MCF 10A (cell line): ENCODE results near the gene HNRNPU. TPM values are rescaled to one million over a fixed set of nuclear protein-coding genes. Genes with fewer than 3 reads are reported as not detected.
A peak's percentile ranks its signal among the peaks of the same experiment; 100 is the strongest.

Source experiments
- BruUV-seq: library from RNA; stranded (reverse); fragments of 400-500 nt; replicated peaks from 2 replicates; lab custom pipeline; 2021; lab: Mats Ljungman, UMichigan
- CTCF ChIA-PET: fragments of 300-600 bp; sonication (Branson Sonifier 250); formaldehyde crosslinking; extraction: SDS; loops from one replicate; lab custom pipeline; 2021; ENCODE audit warnings: antibody characterized with exemption, inconsistent platforms; lab: Yijun Ruan, JAX
- POLR2A ChIA-PET: fragments of 300-600, 350-650 bp; sonication (Branson Sonifier 250); formaldehyde crosslinking; extraction: SDS; loops from one replicate; lab custom pipeline; 2020; ENCODE audit warnings: antibody characterized with exemption, inconsistent platforms; lab: Yijun Ruan, JAX
- DNase-seq: peaks from one replicate; pipeline ENCODE4 v3.0.0-alpha.2; 2018; ENCODE audit not compliant: unreplicated experiment
- H3K27ac Mint-ChIP-seq: one replicate; pipeline ENCODE4 v1.8.0; 2022; ENCODE audit warnings: mild to moderate bottlenecking, low read depth, mixed read lengths; ENCODE audit not compliant: unreplicated experiment
- H3K27me3 Mint-ChIP-seq: one replicate; pipeline ENCODE4 v1.8.0; 2022; ENCODE audit warnings: mixed read lengths; ENCODE audit not compliant: insufficient read depth, unreplicated experiment
- H3K36me3 Mint-ChIP-seq: one replicate; pipeline ENCODE4 v1.8.0; 2022; ENCODE audit warnings: mild to moderate bottlenecking, moderate library complexity, mixed read lengths; ENCODE audit not compliant: insufficient read depth, unreplicated experiment
- H3K4me1 Mint-ChIP-seq: one replicate; pipeline ENCODE4 v1.8.0; 2022; ENCODE audit warnings: mixed read lengths; ENCODE audit not compliant: insufficient read depth, unreplicated experiment
- H3K4me3 Mint-ChIP-seq: one replicate; pipeline ENCODE4 v1.8.0; 2022; ENCODE audit warnings: mild to moderate bottlenecking, moderate library complexity, mixed read lengths; ENCODE audit not compliant: unreplicated experiment
- H3K9me3 Mint-ChIP-seq: one replicate; pipeline ENCODE4 v1.8.0; 2022; ENCODE audit warnings: mixed read lengths; ENCODE audit not compliant: unreplicated experiment
- intact Hi-C: fragments of 100-400 bp; cut with micrococcal nuclease; formaldehyde crosslinking; loops from 2 replicates; pipeline ENCODE4 v1.14.1; 2022
- total RNA-seq: library from RNA; stranded (reverse); gene quantifications from 2 replicates; pipeline ENCODE4 v1.2.3, GENCODE V29; 2022
- TF ChIP-seq, protein P1 (sequence below): fragments of 200-600 bp; IDR thresholded peaks from one replicate; pipeline ENCODE4 v1.8.0; 2022; ENCODE audit warnings: antibody characterized with exemption, mild to moderate bottlenecking; ENCODE audit not compliant: unreplicated experiment

The HNRNPU gene
- total RNA-seq, 1 experiment from 2014 or later = 572 TPM

DNA sequence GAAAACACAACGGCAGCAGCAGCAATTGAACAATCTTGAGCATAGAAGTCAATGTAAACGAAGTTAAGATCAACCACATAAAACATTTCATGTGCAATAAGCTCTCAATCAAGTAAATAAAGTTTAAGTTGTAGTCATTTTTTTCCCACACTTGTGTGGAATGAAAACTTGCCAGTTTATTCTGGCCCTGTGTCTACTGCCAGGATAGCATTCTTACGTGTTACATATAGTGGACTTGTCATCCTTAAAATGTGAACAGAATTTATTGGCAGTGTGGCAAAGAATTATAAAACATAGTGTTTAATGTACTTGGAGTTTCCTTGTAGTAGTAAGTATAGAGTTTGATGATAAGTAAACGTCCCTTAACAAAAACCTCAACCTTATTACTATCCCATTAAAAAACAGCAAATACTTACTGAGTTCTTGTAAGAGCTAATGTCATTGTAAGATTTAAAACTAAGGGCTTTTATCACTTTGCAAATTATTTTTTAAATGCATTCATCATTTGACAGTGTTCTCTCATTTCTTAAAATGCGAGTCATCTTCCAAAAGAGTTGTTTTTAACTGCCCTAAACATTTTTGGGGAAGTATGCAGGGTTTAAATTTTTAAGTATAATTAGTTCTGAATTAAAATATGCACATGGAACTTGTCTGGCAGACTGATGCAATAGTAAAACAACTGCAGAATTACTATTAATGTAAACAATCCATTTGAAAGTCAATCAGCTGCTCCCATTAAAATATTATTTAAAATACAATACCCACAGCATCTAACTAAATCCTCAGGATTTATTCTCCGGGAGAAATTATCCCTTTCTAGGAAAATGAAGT is 21.0 kb downstream of the HNRNPU start:
- TF ChIP-seq, protein P1, sequence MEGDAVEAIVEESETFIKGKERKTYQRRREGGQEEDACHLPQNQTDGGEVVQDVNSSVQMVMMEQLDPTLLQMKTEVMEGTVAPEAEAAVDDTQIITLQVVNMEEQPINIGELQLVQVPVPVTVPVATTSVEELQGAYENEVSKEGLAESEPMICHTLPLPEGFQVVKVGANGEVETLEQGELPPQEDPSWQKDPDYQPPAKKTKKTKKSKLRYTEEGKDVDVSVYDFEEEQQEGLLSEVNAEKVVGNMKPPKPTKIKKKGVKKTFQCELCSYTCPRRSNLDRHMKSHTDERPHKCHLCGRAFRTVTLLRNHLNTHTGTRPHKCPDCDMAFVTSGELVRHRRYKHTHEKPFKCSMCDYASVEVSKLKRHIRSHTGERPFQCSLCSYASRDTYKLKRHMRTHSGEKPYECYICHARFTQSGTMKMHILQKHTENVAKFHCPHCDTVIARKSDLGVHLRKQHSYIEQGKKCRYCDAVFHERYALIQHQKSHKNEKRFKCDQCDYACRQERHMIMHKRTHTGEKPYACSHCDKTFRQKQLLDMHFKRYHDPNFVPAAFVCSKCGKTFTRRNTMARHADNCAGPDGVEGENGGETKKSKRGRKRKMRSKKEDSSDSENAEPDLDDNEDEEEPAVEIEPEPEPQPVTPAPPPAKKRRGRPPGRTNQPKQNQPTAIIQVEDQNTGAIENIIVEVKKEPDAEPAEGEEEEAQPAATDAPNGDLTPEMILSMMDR = no peak
- DNase-seq = no peak
- intact Hi-C loops = no loop called here
- Mint-ChIP-seq H3K36me3 (peaks cover 99% of the 10 kb centered on the region), H3K4me3 (no peak overlapping the region), H3K9me3 (no peaks in the 10 kb centered on the region), H3K27me3 (no peaks in the 10 kb centered on the region), H3K27ac (no peak overlapping the region), H3K4me1 (peaks cover 18% of the 10 kb centered on the region)
- TSS peak; percentile 6 for BruUV-seq
- ChIA-PET CTCF (interaction anchor here (0.7 to 4.7 kb wide), 3 partner anchors 42 to 200 kb away, joined by 5 to 40 read pairs (median 5); no protein-coding TSS in a partner anchor), POLR2A (interaction anchor here (0.6 to 25.5 kb wide), 5 partner anchors 1 to 1724 kb away, joined by 3 to 1456 read pairs (median 4); partner anchors contain the start of genes COX20 and HNRNPU)

DNA sequence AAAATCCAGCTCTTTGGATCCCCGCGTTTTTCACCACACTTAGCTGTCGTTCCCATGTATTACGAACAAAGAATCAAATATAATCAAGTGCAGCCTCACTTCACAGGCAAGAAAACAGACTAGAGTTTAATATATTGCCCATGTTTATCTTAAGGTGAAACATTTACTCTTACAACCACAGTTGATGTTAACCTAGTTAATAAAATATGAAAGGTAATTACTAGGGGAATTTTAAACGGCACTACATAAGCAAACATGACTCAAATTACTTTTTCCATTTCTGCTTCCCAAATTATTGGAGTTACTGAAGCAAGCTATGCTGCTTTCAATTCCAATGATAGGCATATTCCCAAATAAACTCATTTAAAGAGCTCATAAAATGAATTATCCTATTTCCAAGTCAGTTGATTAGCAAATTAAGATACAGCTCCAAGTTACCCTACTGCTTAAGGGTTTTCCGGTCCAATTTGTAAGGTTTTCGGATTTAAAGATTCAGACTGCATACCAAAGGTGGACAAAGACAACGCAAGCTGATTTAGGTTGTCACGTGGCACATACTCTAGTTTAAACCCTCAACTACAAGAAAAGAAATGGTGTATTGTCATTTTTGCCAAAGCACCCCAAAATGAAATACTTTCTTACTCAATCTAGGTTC is 22.9 kb downstream of the HNRNPU start:
- H3K36me3 Mint-ChIP-seq = peaks cover 98% of the 10 kb centered on the region
- peaks cover 28% of the 10 kb centered on the region for H3K4me1 Mint-ChIP-seq
- peak overlapping the region; percentile 68 for H3K27ac Mint-ChIP-seq
- CTCF ChIA-PET = interaction anchor here (1.3 to 4.7 kb wide), 4 partner anchors 10 to 201 kb away, joined by 3 to 40 read pairs (median 4); no protein-coding TSS in a partner anchor
- POLR2A ChIA-PET = interaction anchor here (0.6 to 24.3 kb wide), 7 partner anchors 13 to 241 kb away, joined by 3 to 1456 read pairs (median 3); partner anchors contain the start of gene HNRNPU
- H3K4me3 Mint-ChIP-seq = no peak overlapping the region
- no peaks in the 10 kb centered on the region for H3K9me3 Mint-ChIP-seq
- DNase-seq = no peak
- BruUV-seq = no TSS peak
- H3K27me3 Mint-ChIP-seq = no peaks in the 10 kb centered on the region
- intact Hi-C loops = no loop called here
- TF ChIP-seq, protein P1 = no peak

DNA sequence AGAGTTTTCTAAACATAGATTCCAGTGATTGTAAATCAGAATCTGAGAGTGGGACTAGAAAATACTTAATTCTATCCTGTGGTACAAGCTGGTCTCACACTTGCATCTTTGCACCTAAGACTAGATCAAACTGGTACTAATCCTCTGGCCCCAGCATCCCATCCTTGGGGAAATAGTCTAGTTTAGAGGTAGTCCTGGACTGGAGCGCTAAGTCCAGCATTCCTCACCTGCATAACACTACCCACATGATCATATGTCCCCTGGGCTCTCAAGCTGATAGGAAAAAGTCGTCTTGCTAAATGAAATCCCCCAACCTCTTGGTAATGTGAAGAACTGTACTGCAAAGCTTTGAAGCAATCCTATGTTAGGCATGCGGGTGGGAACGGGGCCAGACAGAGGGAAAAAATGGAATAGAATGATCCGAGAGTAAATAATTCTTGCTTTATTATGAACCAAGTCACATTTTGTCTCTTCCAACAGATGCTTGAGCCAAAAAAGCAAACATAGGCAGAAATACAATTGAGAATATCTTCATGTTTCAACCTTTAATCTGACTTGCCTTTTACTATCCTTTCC is 24.0 kb downstream of the HNRNPU start:
- peaks cover 28% of the 10 kb centered on the region for H3K4me1 Mint-ChIP-seq
- no peak for DNase-seq
- no peaks in the 10 kb centered on the region for H3K27me3 Mint-ChIP-seq
- H3K9me3 Mint-ChIP-seq = no peaks in the 10 kb centered on the region
- H3K4me3 Mint-ChIP-seq = no peak overlapping the region
- POLR2A ChIA-PET = interaction anchor here (1.0 to 24.3 kb wide), 5 partner anchors 14 to 240 kb away, joined by 4 to 1456 read pairs (median 7); partner anchors contain the start of gene HNRNPU
- intact Hi-C loops = no loop called here
- TF ChIP-seq, protein P1 = no peak
- peak overlapping the region; percentile 68 for H3K27ac Mint-ChIP-seq
- CTCF ChIA-PET = interaction anchor here (0.7 to 5.7 kb wide), 7 partner anchors 10 to 207 kb away, joined by 3 to 52 read pairs (median 4); no protein-coding TSS in a partner anchor
- peaks cover 98% of the 10 kb centered on the region for H3K36me3 Mint-ChIP-seq
- no TSS peak for BruUV-seq
